Measurements from ENCODE around the gene UBN2.

UBN2 gene

GRCh38 chr7:139293534-139293933 lies 62.5 kb downstream of the UBN2 start:
- no peaks in the 10 kb centered on the region for H3K9me3 ChIP-seq (ENCODE audit: control insufficient read depth, insufficient read depth, low read length)
- peaks cover 9% of the 10 kb centered on the region for H3K36me3 ChIP-seq (ENCODE audit: control insufficient read depth, low read length)
- H3K4me3 ChIP-seq (ENCODE audit: low read length) = no peak overlapping the region
- H3K4me1 ChIP-seq (ENCODE audit: control insufficient read depth, low read length) = no peaks in the 10 kb centered on the region
- no peaks in the 10 kb centered on the region for H3K9me2 ChIP-seq (replicated peaks; ENCODE audit: control insufficient read depth, low read length)
- H3K4me2 ChIP-seq (ENCODE audit: low read length) = no peak overlapping the region
- H4K20me1 ChIP-seq (ENCODE audit: control insufficient read depth, insufficient read depth, low read depth, low read length) = no peaks in the 10 kb centered on the region
- no peak overlapping the region for H3K27ac ChIP-seq (ENCODE audit: low read depth, low read length)
- H3K27me3 ChIP-seq (ENCODE audit: control insufficient read depth, low read length) = no peaks in the 10 kb centered on the region
- H3K79me2 ChIP-seq (ENCODE audit: control insufficient read depth, low read length) = no peaks in the 10 kb centered on the region
- no peaks in the 10 kb centered on the region for H3F3A ChIP-seq (ENCODE audit: control insufficient read depth, insufficient read depth)
- TF ChIP-seq, protein P1, sequence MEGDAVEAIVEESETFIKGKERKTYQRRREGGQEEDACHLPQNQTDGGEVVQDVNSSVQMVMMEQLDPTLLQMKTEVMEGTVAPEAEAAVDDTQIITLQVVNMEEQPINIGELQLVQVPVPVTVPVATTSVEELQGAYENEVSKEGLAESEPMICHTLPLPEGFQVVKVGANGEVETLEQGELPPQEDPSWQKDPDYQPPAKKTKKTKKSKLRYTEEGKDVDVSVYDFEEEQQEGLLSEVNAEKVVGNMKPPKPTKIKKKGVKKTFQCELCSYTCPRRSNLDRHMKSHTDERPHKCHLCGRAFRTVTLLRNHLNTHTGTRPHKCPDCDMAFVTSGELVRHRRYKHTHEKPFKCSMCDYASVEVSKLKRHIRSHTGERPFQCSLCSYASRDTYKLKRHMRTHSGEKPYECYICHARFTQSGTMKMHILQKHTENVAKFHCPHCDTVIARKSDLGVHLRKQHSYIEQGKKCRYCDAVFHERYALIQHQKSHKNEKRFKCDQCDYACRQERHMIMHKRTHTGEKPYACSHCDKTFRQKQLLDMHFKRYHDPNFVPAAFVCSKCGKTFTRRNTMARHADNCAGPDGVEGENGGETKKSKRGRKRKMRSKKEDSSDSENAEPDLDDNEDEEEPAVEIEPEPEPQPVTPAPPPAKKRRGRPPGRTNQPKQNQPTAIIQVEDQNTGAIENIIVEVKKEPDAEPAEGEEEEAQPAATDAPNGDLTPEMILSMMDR (IDR thresholded peaks at IDR 0.05; ENCODE audit: low read depth, low read length, poor library complexity, severe bottlenecking) = no peak
- no peak for TF ChIP-seq EZH2phosphoT487 (IDR thresholded peaks at IDR 0.05; ENCODE audit: borderline replicate concordance, low read length)

- H3K9me3 ChIP-seq (ENCODE audit: control insufficient read depth, insufficient read depth, low read length) = no peaks in the 10 kb centered on the region
- no peaks in the 10 kb centered on the region for H3K27me3 ChIP-seq (ENCODE audit: control insufficient read depth, low read length)
- H3K4me3 ChIP-seq (ENCODE audit: low read length) = no peak overlapping the region
- no peak overlapping the region for H3K27ac ChIP-seq (ENCODE audit: low read depth, low read length)
- H3K4me2 ChIP-seq (ENCODE audit: low read length) = no peak overlapping the region
- TF ChIP-seq, protein P1 (IDR thresholded peaks at IDR 0.05; ENCODE audit: low read depth, low read length, poor library complexity, severe bottlenecking) = no peak
- no peak for TF ChIP-seq EZH2phosphoT487 (IDR thresholded peaks at IDR 0.05; ENCODE audit: borderline replicate concordance, low read length)
- H3K79me2 ChIP-seq (ENCODE audit: control insufficient read depth, low read length) = no peaks in the 10 kb centered on the region
- no peaks in the 10 kb centered on the region for H3K9me2 ChIP-seq (replicated peaks; ENCODE audit: control insufficient read depth, low read length)
- no peaks in the 10 kb centered on the region for H3K4me1 ChIP-seq (ENCODE audit: control insufficient read depth, low read length)
- no peaks in the 10 kb centered on the region for H4K20me1 ChIP-seq (ENCODE audit: control insufficient read depth, insufficient read depth, low read depth, low read length)
- peaks cover 15% of the 10 kb centered on the region for H3K36me3 ChIP-seq (ENCODE audit: control insufficient read depth, low read length)
- H3F3A ChIP-seq (ENCODE audit: control insufficient read depth, insufficient read depth) = no peaks in the 10 kb centered on the region
These were observed 63.2 kb downstream of the UBN2 start for GRCh38 chr7:139294241-139294640.

GRCh38 chr7:139294951-139295575 lies 64.0 kb downstream of the UBN2 start:
- Histone ChIP-seq H3K4me2 (ENCODE audit: low read length) (no peak overlapping the region), H3K4me3 (ENCODE audit: low read length) (no peak overlapping the region), H3K27me3 (ENCODE audit: control insufficient read depth, low read length) (no peaks in the 10 kb centered on the region), H4K20me1 (ENCODE audit: control insufficient read depth, insufficient read depth, low read depth, low read length) (no peaks in the 10 kb centered on the region), H3K27ac (ENCODE audit: low read depth, low read length) (no peak overlapping the region), H3K36me3 (ENCODE audit: control insufficient read depth, low read length) (peaks cover 15% of the 10 kb centered on the region), H3K9me3 (ENCODE audit: control insufficient read depth, insufficient read depth, low read length) (no peaks in the 10 kb centered on the region), H3K9me2 (replicated peaks; ENCODE audit: control insufficient read depth, low read length) (no peaks in the 10 kb centered on the region), H3F3A (ENCODE audit: control insufficient read depth, insufficient read depth) (no peaks in the 10 kb centered on the region), H3K79me2 (ENCODE audit: control insufficient read depth, low read length) (no peaks in the 10 kb centered on the region), H3K4me1 (ENCODE audit: control insufficient read depth, low read length) (no peaks in the 10 kb centered on the region)
- no peak for TF ChIP-seq EZH2phosphoT487 (IDR thresholded peaks at IDR 0.05; ENCODE audit: borderline replicate concordance, low read length)
- TF ChIP-seq, protein P1 (IDR thresholded peaks at IDR 0.05; ENCODE audit: low read depth, low read length, poor library complexity, severe bottlenecking) = no peak

All from DOHH2 (cell line).